Kasumi-1 (cell line): Measurements from ENCODE around the gene EIPR1.
"Not testable (repeated sequence)": the region's sequence is repeated elsewhere in the genome, so short reads cannot be mapped to it uniquely, and the experiment has no call there.

ENCODE experiments used
- DNase-seq, 2 experiments: peaks; one replicate each; lab custom pipeline; 2025; lab: John Stamatoyannopoulos, UW

EIPR1 gene

GRCh38 chr2:3403587-3404334 lies 26.1 kb upstream of the EIPR1 start:
- DNase-seq: no peak

GRCh38 chr2:3399829-3400228 lies 22.2 kb upstream of the EIPR1 start:
- DNase-seq: no peak

- no peak for DNase-seq
These were observed 21.8 kb upstream of the EIPR1 start for GRCh38 chr2:3399381-3399780.

DNA sequence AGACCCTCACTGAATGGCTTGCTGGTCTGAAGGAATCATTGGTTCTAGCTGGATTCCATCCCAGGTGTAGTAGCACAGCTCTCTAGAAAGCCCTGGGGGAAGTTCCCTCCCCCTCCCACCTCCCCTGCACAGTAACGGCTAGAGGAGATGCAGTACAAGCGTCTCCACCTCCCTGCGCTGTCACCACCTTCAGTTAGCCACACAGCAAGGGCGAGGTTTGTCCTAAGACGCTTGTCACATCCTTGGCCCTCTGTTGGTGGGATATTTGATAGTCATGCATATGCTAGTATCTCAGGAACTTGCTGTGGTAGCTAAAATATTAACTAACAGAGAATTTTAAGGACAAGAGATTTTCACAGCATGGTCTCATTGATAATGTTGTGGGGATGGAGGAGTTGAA lies 21.2 kb upstream of the EIPR1 start:
- no peak for DNase-seq

- no peak for DNase-seq
These were observed 19.4 kb upstream of the EIPR1 start for GRCh38 chr2:3396920-3397559.

DNA sequence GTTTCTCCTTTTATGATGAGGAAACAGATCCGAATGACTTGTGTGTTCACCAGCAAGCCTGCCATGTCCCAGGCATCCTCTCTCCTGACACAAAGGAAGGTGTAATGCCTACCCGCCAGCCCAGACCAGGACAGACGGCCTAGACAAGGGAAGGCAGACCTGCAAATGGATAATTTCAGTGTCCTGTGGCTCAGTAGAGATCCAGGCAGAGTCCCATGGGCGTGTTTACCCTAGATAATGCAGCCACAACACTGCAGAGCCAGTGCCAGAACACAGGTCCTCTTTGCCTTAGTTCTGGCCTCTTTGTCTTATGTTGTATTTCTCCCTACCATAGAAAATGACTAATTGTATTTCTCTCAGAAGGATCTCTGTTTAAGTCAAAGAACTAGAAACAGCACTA lies 14.6 kb upstream of the EIPR1 start:
- DNase-seq: no peak

- no peak for DNase-seq
These were observed 12.4 kb upstream of the EIPR1 start for GRCh38 chr2:3390041-3390440.

- DNase-seq: no peak
These were observed 11.6 kb upstream of the EIPR1 start for GRCh38 chr2:3389193-3389592.

GRCh38 chr2:3388412-3388738 lies 10.8 kb upstream of the EIPR1 start:
- DNase-seq: no peak

DNA sequence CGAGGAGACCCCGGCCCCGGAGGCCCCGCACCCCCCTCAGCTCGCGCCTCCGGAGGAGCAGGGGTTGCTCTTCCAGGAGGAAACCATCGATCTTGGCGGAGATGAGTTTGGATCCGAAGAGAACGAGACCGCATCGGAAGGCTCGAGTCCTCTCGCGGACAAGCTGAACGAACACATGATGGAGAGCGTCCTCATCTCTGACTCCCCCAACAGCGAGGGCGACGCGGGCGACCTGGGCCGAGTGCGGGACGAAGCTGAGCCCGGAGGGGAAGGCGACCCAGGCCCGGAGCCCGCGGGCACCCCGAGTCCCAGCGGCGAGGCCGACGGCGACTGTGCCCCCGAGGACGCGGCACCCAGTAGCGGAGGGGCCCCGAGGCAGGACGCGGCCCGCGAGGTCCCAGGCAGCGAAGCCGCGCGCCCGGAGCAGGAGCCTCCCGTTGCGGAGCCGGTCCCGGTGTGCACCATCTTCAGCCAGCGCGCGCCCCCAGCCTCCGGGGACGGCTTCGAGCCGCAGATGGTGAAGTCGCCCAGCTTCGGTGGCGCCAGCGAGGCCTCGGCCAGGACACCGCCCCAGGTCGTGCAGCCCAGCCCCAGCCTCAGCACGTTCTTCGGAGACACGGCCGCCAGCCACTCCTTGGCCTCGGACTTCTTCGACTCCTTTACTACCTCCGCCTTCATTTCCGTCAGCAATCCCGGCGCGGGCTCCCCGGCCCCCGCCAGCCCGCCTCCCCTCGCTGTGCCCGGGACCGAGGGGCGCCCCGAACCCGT lies 10.2 kb upstream of the EIPR1 start:
- DNase-seq: no peak

- no peak for DNase-seq
These were observed 9.4 kb upstream of the EIPR1 start for GRCh38 chr2:3387011-3387410.

GRCh38 chr2:3386448-3386958 lies 8.9 kb upstream of the EIPR1 start:
- no peak for DNase-seq

DNA sequence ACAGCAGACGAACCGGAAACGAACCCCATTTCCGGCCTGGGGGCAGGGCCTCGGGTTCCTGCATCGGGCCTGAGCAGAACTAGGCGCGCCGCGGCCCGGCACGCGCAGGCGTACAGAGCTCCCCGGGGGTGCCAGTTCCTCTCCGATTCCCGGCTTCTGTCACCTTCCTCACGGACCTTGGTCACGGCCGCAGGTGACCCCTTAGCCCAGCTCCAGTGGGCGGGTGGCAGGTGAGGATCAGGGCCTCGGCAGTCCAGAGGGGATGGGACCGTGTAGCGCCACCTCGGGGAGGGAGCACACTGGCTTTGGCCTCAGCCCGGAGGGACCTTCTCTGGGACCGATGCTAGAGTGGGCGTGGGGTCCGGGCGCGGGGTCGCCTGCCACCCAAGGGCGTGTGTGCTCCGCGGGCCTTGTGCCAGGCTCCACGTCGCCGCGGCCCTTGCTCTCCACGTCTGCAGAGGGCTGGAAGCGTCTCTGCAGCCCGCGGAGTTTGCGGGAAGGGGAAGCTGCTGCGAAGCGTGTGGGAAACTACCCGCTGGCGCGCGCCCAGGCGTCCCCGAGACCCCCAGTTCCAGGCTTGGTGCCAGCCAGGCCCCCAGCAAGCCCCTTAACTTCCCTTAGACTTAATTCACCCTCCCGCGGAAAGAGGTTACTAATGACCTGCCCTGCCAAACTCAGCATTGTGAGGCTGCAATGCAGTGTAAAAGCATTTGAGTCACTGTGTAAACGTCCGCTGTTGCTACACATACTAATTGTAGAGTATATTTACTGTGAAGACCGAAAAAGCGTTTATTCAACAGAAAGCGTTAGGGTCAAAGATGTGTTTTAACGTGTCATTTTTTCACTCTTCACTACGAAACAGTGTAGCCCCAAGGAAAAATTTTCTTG lies 2.3 kb upstream of the EIPR1 start, which contains the start of gene TRAPPC12:
Gene TRAPPC12, plus strand, starts transcription at position 48 of the 888 bp plus-strand sequence. CDS start 7,930 bp downstream, outside the sequence.
- DNase-seq: peak; percentile 87 to 92

DNA sequence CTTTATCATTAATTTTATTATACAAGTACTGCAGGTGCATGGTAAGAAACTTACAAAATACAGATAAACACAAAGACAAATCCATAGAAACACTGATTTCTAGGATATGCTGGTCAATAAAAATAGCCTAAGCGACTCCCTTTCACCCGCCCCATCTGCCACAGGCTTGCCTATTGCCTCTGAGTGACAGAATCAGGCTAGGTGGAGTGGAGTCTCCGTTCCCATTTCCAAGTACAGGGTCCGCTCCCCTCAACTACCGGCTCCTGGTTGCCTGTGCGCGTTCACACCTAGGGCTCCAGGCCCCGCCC lies 1.7 kb upstream of the EIPR1 start:
- DNase-seq: no peak

DNA sequence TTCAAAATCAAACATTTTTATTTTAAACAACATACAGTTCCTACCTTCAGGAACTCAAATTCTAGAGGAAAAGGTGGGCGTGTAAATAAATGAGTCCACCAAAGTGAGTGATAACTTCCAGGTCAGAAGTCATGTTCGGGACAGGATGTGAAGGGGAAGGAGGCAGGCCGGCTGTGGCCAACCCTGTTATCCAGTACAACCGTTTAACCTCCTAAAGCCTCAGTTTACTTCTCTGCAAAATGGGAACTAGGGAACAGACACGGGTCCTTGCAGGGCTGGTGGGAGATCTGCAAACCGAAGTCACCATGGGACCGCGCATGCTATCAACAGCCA lies 373 bp downstream of the EIPR1 start:
- peak; percentile 54 to 60 for DNase-seq

GRCh38 chr2:3376821-3377220 lies 797 bp downstream of the EIPR1 start:
- no peak for DNase-seq

- DNase-seq: not testable (repeated sequence)
These were observed 8.1 kb downstream of the EIPR1 start for GRCh38 chr2:3369340-3370181.

DNA sequence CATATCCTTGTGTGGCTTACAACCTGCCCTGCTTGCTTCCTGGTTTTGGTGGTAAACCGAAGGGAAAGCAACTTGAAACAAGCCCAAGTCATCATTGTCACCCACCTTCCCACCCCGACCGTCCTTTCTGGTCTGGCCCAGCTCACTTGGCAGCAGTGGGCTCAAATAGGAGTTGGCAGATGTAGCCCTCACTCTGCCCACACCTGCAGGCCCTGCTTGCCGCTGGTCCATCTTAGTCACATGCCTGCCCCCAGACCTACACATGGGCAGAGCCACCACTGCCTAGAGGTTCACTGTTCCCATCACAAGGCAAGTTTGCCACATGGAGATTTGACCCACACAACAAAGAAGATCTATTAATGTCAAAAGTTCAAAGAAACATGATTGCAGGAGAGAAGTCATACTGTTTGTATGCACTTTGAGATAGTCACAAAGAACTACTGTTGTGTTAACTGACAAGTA lies 9.3 kb downstream of the EIPR1 start:
- no peak for DNase-seq

DNA sequence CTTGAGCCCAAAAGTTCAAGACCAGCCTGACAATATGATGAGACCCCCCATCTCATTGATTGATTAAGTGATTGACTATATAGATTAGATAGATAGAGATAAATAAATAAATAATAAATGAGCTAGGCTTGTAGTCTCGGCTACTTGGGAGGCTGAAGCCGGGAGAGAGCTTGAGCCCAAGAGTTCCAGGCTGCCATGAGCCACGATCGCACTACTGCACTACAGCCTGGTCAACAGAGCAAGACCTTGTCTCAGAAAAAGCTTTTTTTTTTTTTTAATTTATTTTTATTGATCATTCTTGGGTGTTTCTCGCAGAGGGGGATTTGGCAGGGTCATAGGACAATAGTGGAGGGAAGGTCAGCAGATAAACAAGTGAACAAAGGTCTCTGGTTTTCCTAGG lies 12.4 kb downstream of the EIPR1 start:
- DNase-seq: no peak

- no peak for DNase-seq
These were observed 15.9 kb downstream of the EIPR1 start for GRCh38 chr2:3361518-3362389.
